PFSK-1 (cell line): Measurements from ENCODE around the gene MRPL17.

Experiments
- POLR2AphosphoS5 ChIP-seq: IDR thresholded peaks from 2 replicates; pipeline ENCODE4 v1.6.1; 2012; ENCODE audit warnings: low read depth, mild to moderate bottlenecking, control low read depth, low read length, moderate library complexity
- REST ChIP-seq, 2 experiments: IDR thresholded peaks; 2 replicates each; pipeline versions ENCODE4 v1.6.1 to v1.8.0; 2011 to 2012; ENCODE audit warnings: low read depth in 2 of 2, low read length in 2 of 2, control low read depth in 1 of 2, inconsistent platforms in 1 of 2, mild to moderate bottlenecking in 1 of 2, moderate library complexity in 1 of 2; ENCODE audit not compliant: insufficient read depth in 1 of 2
- SIN3A ChIP-seq: IDR thresholded peaks from 2 replicates; pipeline ENCODE4 v1.6.1; 2012; ENCODE audit warnings: mild to moderate bottlenecking, low read length, moderate library complexity, borderline replicate concordance; ENCODE audit not compliant: insufficient read depth
- TAF1 ChIP-seq: IDR thresholded peaks from 2 replicates; pipeline ENCODE4 v1.6.1; 2012; ENCODE audit warnings: low read length, control low read depth, borderline replicate concordance; ENCODE audit not compliant: insufficient read depth

GRCh38 chr11:6686006-6686405 lies 2.9 kb upstream of the MRPL17 start:
- TF ChIP-seq POLR2AphosphoS5, result no peak
- no peak for TF ChIP-seq REST (IDR thresholded peaks at IDR 0.05; ENCODE audit: insufficient read depth in 1 of 2, low read depth in 2 of 2, low read length in 2 of 2)
- no peak for TF ChIP-seq SIN3A
- TF ChIP-seq TAF1, result no peak
